Smooth muscle cell (in vitro differentiated cells): ENCODE measurements around the gene PKLR. TPM values are rescaled to one million over a fixed set of nuclear protein-coding genes. Genes with fewer than 3 reads are reported as not detected.

ENCODE experiments used
- DNase-seq: peaks from one replicate; lab custom pipeline; 2025; ENCODE audit not compliant: unreplicated experiment; lab: John Stamatoyannopoulos, UW
- H2AFZ ChIP-seq: fragments of 200-600 bp; sonication (generic); 2 replicates; pipeline ENCODE4 v1.6.0; 2016; ENCODE audit warnings: antibody characterized with exemption, low read depth, mild to moderate bottlenecking
- H3F3A ChIP-seq: fragments of 200-600 bp; sonication (generic); 2 replicates; pipeline ENCODE4 v1.6.0; 2017; ENCODE audit warnings: antibody characterized with exemption, low read depth
- H3K27ac ChIP-seq: fragments of 200-600 bp; sonication (generic); 2 replicates; pipeline ENCODE4 v1.5.1; 2016; ENCODE audit warnings: low read depth, mild to moderate bottlenecking
- H3K27me3 ChIP-seq: fragments of 200-600 bp; sonication (generic); 2 replicates; pipeline ENCODE4 v1.6.1; 2016; ENCODE audit warnings: low read depth, mild to moderate bottlenecking
- H3K36me3 ChIP-seq: fragments of 200-600 bp; sonication (generic); 2 replicates; pipeline ENCODE4 v1.5.1; 2016; ENCODE audit warnings: low read depth
- H3K4me1 ChIP-seq: fragments of 200-600 bp; sonication (generic); 2 replicates; pipeline ENCODE4 v1.5.1; 2016; ENCODE audit warnings: low read depth
- H3K4me2 ChIP-seq: fragments of 200-600 bp; sonication (generic); 2 replicates; pipeline ENCODE4 v1.6.0; 2016; ENCODE audit warnings: mild to moderate bottlenecking
- H3K4me3 ChIP-seq: fragments of 200-600 bp; sonication (generic); 2 replicates; pipeline ENCODE4 v1.5.1; 2016; ENCODE audit warnings: mild to moderate bottlenecking
- H3K79me2 ChIP-seq: fragments of 200-600 bp; sonication (generic); 2 replicates; pipeline ENCODE4 v1.6.0; 2016; ENCODE audit warnings: low read depth, mild to moderate bottlenecking
- H3K9ac ChIP-seq: fragments of 200-600 bp; sonication (generic); 2 replicates; pipeline ENCODE4 v1.6.0; 2016; ENCODE audit warnings: low read depth
- H3K9me3 ChIP-seq: fragments of 200-600 bp; sonication (generic); replicated peaks from 2 replicates; pipeline ENCODE4 v1.5.1; 2016; ENCODE audit warnings: low read depth
- H4K20me1 ChIP-seq: fragments of 200-600 bp; sonication (generic); 2 replicates; pipeline ENCODE4 v1.6.0; 2016; ENCODE audit warnings: low read depth
- CTCF ChIP-seq: fragments of 200-600 bp; sonication (generic); IDR thresholded peaks from 2 replicates; pipeline ENCODE4 v1.5.1; 2017; ENCODE audit warnings: borderline replicate concordance, mild to moderate bottlenecking, antibody characterized with exemption; ENCODE audit not compliant: insufficient read depth, poor library complexity, severe bottlenecking
- WGBS: methylation state at CpG from one replicate; pipeline ENCODE4 v1.1.7; 2016; ENCODE audit warnings: low lambda C conversion rate; 5-methylcytosine and 5-hydroxymethylcytosine counted together
- polyA plus RNA-seq: library from polyadenylated mRNA; unstranded; fragments of >200 nt; fragmentation: Nextera tagmentation; extraction: Ambion mirVana; gene quantifications from 2 replicates; pipeline ENCODE4 v1.2.1, GENCODE V29; 2016
- total RNA-seq: library from RNA; depleted of rRNA; stranded (reverse); fragments of >200 nt; gene quantifications from 2 replicates; pipeline ENCODE4 v1.2.3, GENCODE V29; 2014

PKLR gene
- 0.09 TPM in 1 of 2 replicates, not detected in the other for total RNA-seq
- polyA plus RNA-seq: 0.07 TPM in 1 of 2 replicates, not detected in the other

GRCh38 chr1:155301342-155301841 lies at the start of gene PKLR:
PKLR (minus strand) TSS chr1:155301438; CDS start chr1:155301395, 43 bp downstream.
- no peak for DNase-seq
- H3K9ac ChIP-seq: no peak within 1 kb of the TSS
- H3K9me3 ChIP-seq: no peaks in the 10 kb centered on the region
- H4K20me1 ChIP-seq: no peaks in the 10 kb centered on the region
- H3F3A ChIP-seq: no peaks in the 10 kb centered on the region
- H3K4me2 ChIP-seq: no peak within 1 kb of the TSS
- WGBS: 89% methylated on average over 5 of the region's 5 CpGs
- H3K27ac ChIP-seq: no peak within 1 kb of the TSS
- no peak within 1 kb of the TSS for H2AFZ ChIP-seq
- H3K4me1 ChIP-seq: no peaks in the 10 kb centered on the region
- no peak for TF ChIP-seq CTCF
- H3K27me3 ChIP-seq: peaks cover 10% of the 10 kb centered on the region
- H3K36me3 ChIP-seq: no peaks in the 10 kb centered on the region
- no peak within 1 kb of the TSS for H3K4me3 ChIP-seq
- H3K79me2 ChIP-seq: no peaks in the 10 kb centered on the region

- H3K27me3 ChIP-seq: no peaks in the 10 kb centered on the region
- no peaks in the 10 kb centered on the region for H3K4me1 ChIP-seq
- no peak for TF ChIP-seq CTCF
- H3K27ac ChIP-seq: no peak overlapping the region
- H3K9ac ChIP-seq: no peak overlapping the region
- WGBS: 96% methylated on average over 3 of the region's 3 CpGs
- no peaks in the 10 kb centered on the region for H3F3A ChIP-seq
- no peak overlapping the region for H3K4me3 ChIP-seq
- H3K36me3 ChIP-seq: peaks cover 52% of the 10 kb centered on the region
- no peak overlapping the region for H2AFZ ChIP-seq
- no peak overlapping the region for H3K4me2 ChIP-seq
- no peaks in the 10 kb centered on the region for H3K9me3 ChIP-seq
- no peak for DNase-seq
- H3K79me2 ChIP-seq: no peaks in the 10 kb centered on the region
- H4K20me1 ChIP-seq: no peaks in the 10 kb centered on the region
Observed at GRCh38 chr1:155342842-155343241, 41.6 kb upstream of the PKLR start.

- DNase-seq: no peak
- Histone ChIP-seq H3K4me3 (no peak overlapping the region), H3K79me2 (no peaks in the 10 kb centered on the region), H3K4me2 (no peak overlapping the region), H4K20me1 (no peaks in the 10 kb centered on the region), H3K4me1 (no peaks in the 10 kb centered on the region), H3K27ac (no peak overlapping the region), H3K9me3 (no peaks in the 10 kb centered on the region), H3K36me3 (peaks cover 40% of the 10 kb centered on the region), H2AFZ (no peak overlapping the region), H3K9ac (no peak overlapping the region), H3K27me3 (no peaks in the 10 kb centered on the region), H3F3A (no peaks in the 10 kb centered on the region)
- TF ChIP-seq CTCF: no peak
- WGBS: 97% methylated on average over 8 of the region's 8 CpGs
Observed at GRCh38 chr1:155339515-155340097, 38.4 kb upstream of the PKLR start.

- 71% methylated on average over 1 of the region's 1 CpG for WGBS
- TF ChIP-seq CTCF: no peak
- no peak overlapping the region for H3K27ac ChIP-seq
Observed at GRCh38 chr1:155334962-155335361, 33.7 kb upstream of the PKLR start.

More at GRCh38 chr1:155334962-155335361, 33.7 kb upstream of the PKLR start:
- H3K9me3 ChIP-seq: no peaks in the 10 kb centered on the region
- H3K27me3 ChIP-seq: no peaks in the 10 kb centered on the region
- H2AFZ ChIP-seq: no peak overlapping the region
- H3K36me3 ChIP-seq: peaks cover 15% of the 10 kb centered on the region
- H3K79me2 ChIP-seq: no peaks in the 10 kb centered on the region
- no peaks in the 10 kb centered on the region for H3K4me1 ChIP-seq
- no peak overlapping the region for H3K4me2 ChIP-seq
- DNase-seq: no peak
- H3K9ac ChIP-seq: no peak overlapping the region
- H3F3A ChIP-seq: peaks cover 10% of the 10 kb centered on the region
- H4K20me1 ChIP-seq: peaks cover 7% of the 10 kb centered on the region
- no peak overlapping the region for H3K4me3 ChIP-seq
